NCI-H2107 treated with DMSO at 0.1 percent for 48 hours (cell line): ENCODE data around the gene TRIM17.

Source experiments
- DNase-seq: peaks from one replicate; lab custom pipeline; 2025; ENCODE audit not compliant: unreplicated experiment; lab: John Stamatoyannopoulos, UW

Gene TRIM17

DNA sequence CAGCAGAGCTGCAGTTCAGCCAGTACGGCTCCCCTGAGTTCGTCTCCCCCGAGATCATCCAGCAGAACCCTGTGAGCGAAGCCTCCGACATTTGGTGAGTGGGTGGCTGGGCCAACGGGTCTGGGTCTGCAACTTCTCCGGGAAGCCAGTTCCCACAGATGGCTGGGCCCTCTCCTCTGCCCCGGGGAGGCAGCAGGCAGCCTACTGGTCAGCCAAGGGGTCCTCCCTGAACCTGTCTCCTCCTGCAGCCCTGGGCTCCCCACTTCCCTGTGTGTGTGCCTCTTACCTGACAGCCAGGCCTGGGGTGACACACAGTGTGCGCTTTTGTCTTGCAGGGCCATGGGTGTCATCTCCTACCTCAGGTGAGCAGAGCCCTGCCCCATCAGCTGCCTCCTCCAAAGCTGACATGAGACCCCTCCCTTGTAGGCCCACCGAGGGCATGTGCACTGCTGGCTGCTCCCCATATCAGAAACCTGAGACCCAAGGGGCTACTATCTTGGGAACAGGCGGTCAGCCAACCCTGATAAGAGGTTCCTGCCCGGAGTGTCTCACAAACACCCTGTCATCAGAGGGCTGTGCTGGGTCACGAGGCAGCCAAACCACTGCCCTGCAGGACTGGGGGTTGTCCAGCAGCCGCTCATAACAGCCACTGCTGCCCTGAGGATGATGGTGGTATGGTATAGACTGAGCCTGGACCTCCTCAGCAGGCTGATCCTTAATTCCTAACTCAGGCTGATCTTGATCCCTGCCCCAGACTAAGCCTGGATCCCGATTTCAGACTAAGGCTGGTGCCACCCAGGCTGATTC lies 47.7 kb downstream of the TRIM17 start:
- DNase-seq, result no peak

DNA sequence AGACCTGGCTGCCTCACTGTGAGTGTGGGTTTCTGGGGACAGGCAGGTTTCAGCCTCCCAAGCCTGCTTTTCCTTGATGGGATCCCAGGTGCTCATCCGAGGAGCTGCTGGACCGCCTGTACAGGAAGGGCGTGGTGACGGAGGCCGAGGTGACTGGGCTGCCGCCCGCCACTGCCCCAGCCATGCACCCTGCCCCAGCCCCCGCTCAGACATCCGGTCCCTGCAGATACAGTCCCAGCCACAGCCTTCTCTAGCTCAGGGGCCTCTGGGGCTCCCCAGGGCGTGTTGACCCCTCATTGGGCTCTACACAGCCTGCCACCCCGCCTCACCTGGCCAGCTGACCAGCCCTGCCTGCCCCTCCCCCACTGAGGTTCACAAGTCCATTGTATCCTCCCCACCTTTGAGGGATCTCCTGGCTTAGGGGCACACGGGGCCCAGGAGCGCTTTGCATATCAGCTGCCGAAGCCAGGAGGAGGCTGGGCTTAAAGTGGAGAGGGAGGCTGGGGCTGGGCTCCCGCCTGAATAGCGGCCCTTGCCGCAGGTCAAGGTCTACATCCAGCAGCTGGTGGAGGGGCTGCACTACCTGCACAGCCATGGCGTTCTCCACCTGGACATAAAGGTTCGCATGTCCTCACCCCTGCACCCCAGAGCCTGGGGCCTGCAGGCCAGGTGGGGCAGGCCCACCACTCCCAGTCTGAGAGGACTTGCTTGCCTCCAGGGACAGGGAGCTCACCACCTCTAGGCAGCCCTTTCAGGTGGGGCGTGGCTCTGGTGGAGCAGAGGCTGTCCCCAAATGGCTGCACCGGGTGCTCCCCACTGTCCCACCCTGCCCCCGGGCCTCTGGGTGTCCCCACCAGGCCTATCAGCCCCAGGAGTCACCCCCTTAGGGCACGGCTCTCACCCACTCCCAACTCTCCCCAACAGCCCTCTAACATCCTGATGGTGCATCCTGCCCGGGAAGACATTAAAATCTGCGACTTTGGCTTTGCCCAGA lies 48.6 kb downstream of the TRIM17 start:
- DNase-seq, result no peak

DNA sequence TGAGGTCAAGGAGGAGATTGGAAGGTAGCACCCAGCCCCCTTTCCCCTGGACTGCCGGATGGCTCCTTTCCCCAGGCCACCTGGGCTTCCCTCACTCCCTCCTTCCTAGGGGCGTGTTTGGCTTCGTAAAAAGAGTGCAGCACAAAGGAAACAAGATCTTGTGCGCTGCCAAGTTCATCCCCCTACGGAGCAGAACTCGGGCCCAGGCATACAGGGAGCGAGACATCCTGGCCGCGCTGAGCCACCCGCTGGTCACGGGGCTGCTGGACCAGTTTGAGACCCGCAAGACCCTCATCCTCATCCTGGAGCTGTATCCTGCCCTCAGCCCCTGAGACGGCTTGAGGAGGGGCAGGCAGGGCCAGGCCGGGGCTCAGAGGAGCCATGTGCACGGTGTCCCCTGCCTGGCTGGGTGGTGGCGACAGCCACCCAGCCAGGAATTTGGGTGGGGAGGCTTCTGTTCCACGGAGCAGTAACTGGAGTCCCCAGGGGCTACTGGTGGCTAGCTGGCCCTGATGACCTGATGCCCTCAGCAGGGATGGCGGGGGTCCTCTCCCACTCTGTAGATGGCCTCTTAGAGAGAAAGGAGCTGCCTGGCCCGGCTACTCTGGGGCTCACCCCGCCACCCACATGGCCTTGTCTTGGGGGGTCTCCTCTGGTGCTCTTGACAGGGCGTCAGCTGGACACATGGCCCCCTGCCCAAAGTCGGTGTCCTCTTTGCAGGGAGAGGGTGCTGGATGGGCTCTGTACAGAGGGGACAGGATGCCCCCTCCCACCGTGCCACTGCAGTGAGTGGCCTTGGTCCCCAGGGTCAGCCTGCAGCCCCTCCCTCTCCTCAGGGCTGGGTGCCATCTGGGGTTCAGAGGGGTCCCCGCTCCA lies 49.6 kb downstream of the TRIM17 start:
- no peak for DNase-seq

DNA sequence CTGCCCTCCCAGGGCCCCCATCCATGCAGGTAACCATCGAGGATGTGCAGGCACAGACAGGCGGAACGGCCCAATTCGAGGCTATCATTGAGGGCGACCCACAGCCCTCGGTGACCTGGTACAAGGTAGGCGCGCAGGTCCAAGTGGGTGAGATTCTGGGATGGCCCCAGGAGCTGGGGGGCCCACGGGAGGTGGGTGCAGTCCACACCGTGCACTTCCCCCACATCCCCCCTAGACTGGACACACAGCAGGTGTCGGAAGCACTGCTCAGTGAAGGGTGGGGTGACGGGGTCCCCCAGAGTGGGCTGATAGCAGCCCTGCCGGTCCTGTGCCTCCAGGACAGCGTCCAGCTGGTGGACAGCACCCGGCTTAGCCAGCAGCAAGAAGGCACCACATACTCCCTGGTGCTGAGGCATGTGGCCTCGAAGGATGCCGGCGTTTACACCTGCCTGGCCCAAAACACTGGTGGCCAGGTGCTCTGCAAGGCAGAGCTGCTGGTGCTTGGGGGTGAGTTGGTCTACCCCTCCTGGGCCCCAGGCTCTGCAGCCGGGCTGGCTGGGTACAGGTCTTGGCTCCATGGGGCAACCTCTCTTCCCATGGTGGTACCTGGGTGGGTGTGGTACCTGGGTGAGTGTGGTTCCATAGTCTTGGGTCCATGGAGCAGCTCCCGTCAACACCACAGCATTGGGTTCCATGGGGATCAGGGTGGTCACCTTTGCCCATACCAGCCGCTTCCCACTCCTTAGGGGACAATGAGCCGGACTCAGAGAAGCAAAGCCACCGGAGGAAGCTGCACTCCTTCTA lies 50.4 kb downstream of the TRIM17 start:
- no peak for DNase-seq

DNA sequence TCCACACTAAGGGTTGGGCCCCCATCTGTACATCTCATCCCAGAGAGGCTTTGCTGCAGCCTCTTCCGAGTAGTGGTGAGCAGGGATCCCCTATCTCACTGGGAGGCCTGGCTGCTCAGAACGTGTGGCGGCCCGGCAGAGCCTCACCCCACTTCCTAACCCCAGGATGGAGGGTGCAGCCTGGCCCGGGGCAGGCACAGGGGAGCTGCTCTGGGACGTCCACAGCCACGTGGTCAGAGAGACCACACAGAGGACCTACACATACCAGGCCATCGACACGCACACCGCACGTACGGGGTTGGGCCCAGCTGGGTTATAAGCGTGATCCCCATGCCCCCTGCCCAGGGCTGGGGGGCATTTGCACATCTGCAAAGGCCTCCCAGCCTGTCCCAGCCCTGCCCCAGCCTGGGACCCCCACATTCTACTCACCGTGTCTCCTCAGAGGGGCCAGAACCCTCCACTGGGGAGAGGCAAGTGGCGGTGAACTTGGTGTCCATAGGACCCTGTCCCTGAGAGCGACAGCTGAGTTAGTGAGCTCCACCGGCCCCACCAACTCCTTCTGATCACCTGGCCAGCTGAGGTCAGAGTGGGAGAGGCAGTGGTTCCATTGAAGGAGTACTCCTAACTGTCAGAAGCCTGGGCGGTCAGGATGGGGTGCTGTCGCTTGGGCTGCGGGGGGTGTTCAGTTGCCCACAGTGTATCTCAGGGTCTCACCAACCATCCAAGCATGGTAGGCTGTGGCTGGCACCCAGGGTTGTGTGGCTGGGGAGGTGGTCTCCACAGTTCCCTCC lies 51.2 kb downstream of the TRIM17 start:
- DNase-seq, result no peak

DNA sequence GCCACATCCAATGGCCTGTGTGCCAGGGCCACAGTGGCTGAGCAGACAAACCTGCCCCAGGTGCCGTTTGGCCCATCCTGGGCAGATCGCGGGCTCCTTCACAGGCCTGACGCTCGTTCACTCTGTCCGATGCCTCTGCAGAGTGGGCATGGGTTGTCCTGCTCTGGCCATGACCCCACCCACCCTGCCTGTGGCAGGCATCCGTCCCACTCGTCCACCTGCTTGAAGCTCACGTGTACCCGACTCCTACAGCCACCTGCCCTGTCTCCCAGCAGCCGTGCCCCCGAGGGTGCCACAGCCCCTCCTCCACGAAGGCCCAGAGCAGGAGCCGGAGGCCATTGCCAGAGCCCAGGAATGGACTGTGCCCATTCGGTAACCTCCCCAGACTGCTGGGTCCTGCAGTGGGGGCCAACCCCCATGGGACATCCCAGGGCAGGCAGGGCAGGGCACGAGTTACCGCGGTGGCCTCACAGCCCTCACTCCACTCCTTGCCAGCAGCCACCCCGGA lies 51.9 kb downstream of the TRIM17 start:
- no peak for DNase-seq

DNA sequence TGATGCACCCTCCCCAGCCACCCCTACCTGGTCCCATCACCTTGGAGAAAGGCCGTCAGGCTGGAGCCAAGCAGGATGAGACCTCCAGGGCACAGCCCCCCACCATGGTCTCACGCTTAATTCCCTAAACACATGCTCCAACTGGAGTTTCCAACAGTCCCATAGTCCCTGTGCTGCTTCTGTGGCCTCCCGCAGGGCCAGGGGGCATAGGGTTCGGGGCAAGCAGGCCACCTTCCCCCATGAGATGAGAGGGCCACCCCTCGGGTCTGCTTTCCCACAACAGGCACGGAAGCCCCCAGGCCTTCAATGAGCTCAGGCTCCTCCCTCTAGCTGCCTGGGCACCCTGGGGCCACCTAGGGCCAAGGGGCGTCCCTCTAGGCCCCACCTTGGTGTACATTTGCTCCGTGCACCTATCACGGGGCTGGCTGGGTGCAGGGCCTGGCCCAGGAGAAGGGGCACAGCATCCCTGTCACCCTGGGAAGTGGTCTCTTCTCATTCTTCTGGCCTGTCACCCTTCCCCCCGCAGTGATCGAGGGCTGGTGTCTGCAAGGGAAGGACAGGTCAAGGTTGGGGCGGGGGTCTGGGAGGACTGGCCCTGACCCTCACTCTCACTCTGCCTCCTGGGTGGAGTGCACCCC lies 52.5 kb downstream of the TRIM17 start:
- no peak for DNase-seq

DNA sequence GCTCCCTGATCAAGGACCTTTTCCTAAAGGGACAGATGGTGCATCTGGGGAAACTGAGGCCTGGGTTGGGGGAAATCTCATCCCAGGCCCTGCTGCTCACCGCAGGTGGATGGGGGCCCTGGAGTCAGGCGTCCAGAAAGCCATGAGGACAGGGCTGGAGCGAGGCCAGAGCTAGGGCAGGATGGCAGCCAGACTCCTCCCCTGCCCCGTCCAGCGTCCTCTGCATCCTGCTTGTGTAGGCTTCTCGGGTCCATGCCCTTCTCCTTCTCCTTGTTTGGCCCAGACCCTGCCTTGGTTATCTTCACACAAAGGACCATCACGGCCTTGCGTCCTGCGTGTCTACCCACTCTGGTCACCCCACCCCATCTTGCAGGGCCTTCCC lies 53.0 kb downstream of the TRIM17 start:
- DNase-seq, result no peak

DNA sequence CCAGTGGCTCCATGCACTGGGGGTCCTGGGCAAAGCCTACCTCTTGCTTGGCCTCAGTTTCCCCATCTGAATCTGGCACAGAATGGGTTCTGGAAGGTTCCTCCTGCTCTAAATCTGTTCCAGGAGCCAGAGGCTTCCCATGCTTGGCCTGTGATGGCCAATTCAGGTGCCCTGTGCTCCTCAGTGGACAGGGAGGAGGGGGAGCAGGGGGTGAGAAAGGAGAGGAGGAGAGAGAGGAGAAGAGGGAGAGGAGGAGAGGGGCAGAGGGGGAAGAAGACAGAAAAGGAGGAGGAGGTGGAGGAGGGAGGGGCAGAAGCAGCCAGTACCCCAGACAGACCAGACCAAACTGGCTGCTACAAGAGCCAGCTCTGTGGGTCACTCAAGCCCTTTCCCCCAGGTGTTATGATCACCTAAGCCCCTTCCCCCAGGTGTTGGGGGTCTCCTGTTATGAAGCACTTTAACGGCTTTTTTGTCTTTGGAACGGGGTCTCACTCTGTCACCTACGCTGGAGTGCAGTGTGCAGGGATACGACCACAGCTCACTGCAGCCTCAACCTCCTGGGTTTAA lies 53.7 kb downstream of the TRIM17 start:
- DNase-seq, result no peak

DNA sequence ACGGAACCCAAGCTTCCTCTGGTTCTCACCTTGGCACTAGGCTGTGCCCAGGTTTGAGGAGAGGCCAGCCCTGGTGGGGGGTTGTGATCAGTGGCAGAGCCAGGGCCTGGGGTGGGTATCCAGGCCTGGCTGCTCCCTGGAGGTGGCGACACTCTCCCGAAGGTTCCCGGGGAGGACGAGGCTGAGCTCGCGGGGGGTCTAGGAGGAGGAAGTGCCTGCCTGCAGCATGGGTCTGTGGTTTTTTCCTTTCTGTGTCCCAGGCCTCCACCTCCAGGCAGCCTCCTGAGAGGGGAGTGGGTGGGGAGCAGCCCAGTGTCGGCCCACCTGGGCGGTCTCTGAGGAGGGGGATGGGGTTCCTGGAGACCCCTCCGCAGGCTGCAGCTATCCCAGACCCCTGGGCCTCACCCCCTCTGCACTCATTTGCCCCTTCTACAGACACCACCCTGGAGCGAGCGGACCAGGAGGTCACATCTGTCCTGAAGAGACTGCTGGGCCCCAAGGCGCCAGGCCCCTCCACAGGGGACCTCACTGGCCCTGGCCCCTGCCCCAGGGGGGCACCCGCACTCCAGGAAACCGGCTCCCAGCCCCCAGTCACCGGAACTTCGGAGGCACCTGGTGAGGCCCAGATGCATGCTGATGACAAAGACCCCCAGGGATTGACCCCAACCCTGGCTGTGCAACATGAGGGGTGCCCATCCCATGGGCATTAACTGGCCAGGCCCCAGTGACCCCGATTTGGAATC lies 54.3 kb downstream of the TRIM17 start:
- DNase-seq, result no peak

DNA sequence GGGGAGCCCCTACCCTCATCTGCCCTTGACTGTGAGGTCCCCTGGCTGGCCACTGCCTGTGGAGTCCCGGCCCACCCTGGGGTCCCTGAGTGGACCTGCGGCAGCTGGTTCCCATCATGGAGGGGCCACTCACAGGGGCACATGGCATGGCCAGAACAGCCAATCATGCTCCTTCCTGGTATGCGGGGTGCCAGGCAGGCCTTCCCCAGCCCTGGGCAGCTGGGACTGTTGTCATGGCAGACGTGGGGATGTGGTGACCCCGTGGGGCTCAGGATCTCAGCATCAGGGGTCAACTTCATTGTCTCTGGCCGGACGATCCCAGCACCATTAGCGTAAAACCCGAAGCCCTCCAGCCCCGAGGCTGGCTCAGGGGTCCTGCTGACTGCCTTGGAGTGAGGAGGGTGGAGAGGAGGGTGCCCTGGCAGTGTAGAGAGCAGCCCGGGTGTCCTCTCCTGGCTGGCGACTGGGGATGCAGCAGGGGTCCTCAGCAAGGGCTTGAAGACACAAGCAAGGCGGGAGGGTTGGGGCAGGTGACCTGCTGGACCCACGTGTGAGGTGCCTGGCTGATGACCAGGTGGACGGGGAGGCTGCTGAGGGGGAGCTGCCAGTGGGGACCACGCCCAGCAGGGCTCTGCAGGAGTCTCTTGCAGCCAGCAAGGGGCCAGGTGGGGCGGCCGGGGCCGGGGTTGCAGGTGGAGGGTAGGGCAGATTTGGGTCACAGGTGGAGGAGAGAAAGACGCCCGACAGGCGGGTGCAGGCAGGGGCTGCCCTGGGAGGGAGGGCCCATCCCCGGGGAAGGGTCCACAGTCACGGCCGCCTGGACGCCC lies 55.1 kb downstream of the TRIM17 start:
- DNase-seq, result no peak

DNA sequence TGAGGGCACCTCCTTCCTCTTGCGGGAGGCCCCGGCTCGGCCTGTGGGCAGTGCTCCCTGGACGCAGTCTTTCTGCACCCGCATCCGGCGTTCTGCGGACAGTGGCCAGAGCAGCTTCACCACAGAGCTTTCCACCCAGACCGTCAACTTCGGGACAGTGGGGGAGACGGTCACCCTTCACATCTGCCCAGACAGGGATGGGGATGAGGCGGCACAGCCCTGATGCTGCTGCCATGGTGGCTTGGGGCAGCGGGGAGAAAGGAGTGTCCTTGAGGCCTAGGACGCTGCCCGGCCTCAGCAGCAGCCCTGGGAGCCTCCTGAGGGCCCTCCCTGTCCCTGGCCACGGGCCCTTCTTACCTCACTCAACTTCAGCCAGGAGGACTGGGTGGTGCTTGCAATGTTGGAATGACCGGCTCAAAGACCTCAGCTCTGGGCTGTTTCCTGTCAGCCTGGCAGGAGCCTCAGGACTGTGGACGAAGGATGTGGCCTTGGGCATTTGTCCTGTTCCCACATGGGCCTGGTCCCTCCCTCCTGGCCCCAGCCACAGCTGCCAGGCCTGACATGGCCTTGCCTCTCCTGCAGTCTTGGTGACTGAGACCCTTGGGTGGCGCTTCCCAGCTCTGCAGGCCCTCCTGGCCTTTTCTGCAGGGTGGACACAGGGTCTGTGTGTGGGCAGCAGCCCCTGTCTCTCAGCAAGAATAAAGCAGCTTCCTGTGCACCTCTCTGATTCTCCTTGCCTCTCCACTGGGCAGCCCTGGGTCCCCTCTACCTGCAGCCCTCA lies 55.9 kb downstream of the TRIM17 start:
- DNase-seq, result no peak

DNA sequence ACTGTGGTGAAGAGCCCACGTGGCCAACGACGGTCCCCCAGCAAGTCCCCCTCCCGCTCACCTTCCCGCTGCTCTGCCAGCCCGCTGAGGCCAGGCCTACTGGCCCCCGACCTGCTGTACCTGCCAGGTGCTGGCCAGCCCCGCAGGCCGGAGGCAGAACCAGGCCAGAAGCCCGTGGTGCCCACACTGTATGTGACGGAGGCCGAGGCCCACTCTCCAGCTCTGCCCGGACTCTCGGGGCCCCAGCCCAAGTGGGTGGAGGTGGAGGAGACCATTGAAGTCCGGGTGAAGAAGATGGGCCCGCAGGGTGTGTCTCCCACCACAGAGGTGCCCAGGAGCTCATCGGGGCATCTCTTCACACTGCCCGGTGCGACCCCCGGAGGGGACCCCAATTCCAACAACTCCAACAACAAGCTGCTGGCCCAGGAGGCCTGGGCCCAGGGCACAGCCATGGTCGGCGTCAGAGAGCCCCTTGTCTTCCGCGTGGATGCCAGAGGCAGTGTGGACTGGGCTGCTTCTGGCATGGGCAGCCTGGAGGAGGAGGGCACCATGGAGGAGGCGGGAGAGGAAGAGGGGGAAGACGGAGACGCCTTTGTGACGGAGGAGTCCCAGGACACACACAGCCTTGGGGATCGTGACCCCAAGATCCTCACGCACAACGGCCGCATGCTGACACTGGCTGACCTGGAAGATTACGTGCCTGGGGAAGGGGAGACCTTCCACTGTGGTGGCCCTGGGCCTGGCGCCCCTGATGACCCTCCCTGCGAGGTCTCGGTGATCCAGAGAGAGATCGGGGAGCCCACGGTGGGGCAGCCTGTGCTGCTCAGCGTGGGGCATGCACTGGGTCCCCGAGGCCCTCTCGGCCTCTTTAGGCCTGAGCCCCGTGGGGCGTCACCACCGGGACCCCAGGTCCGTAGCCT lies 56.8 kb downstream of the TRIM17 start:
- no peak for DNase-seq

DNA sequence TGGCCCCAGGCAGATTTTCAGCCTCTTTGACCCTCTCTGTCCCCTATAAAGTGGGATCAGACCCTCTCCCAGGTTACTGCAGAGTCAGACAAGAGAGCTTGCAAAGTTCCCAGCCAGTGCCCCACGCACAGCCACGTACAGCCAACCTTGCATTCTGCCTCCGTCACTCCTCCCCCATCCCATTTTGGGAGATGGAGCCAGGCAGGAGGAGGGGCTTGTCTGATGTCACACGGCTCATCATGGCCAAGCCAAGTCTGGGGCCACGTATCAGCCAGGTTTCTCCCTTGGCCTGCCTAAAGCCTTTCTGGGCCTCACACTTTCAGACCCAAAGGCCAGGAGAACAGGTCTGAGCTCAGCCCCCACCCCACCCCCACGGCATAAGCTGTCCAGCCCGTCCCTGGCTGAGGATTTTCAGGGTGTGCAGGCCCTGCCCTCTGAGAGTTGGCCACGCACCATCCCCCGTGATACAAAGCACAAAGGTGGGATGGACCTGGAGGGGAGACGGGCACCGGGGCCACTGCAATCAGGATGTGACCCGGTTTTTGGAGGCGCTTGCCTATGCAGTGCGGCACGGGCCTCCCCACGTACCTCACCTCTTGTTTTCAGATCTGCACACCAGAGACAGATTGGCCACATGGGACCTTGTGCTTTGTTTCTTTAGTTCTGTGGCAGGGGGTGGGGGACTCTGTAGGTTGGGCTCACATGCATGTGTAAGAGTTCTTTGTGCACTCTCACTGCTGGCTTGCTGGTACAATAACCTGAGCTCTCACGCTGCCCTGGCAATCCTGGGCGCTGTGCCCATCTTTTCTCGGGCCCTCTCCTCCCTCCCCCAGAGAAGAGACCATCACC lies 57.7 kb downstream of the TRIM17 start:
- DNase-seq, result no peak
